ENCODE measurements around the gene FOXC2.

DNA sequence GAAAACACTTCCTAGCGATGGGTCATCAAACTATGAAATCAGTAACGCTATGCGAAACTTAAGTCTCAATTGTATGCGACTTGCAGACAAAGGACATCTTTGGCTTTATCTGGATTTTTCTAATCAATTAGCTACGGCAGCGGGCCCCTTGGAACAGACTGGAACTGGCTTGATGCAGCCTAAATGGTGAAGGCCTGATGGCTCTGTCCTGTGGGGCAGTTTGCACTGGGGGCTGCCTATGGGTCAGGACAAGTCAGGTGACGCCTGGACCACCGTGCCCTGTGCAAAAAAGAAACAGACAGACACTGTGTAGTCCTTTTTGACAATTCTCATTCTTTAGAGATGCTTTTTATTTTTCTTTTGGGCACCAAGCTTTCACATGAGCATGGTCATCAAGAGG, 33.6 kb upstream of the FOXC2 start:
- TF ChIP-seq TFAP4 (CRISPR knock-in tag; IDR thresholded peaks at IDR 0.05; ENCODE audit: borderline replicate concordance) (no peak), EZH2 (IDR thresholded peaks at IDR 0.05; ENCODE audit: borderline replicate concordance, low read depth, low read length) (no peak), ELF1 (tag; IDR thresholded peaks at IDR 0.05) (no peak), FOXP1 (CRISPR knock-in tag; IDR thresholded peaks at IDR 0.05) (no peak), ARID1B (IDR thresholded peaks at IDR 0.05) (no peak)
- TF ChIP-seq, protein P1, sequence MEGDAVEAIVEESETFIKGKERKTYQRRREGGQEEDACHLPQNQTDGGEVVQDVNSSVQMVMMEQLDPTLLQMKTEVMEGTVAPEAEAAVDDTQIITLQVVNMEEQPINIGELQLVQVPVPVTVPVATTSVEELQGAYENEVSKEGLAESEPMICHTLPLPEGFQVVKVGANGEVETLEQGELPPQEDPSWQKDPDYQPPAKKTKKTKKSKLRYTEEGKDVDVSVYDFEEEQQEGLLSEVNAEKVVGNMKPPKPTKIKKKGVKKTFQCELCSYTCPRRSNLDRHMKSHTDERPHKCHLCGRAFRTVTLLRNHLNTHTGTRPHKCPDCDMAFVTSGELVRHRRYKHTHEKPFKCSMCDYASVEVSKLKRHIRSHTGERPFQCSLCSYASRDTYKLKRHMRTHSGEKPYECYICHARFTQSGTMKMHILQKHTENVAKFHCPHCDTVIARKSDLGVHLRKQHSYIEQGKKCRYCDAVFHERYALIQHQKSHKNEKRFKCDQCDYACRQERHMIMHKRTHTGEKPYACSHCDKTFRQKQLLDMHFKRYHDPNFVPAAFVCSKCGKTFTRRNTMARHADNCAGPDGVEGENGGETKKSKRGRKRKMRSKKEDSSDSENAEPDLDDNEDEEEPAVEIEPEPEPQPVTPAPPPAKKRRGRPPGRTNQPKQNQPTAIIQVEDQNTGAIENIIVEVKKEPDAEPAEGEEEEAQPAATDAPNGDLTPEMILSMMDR (IDR thresholded peaks at IDR 0.05 in 2 of 3, conservative IDR thresholded peaks at IDR 0.05 in 1 of 3; ENCODE audit: insufficient read depth in 2 of 3, low read depth in 1 of 3, low read length in 3 of 3): no peak
- TF ChIP-seq, protein P2, sequence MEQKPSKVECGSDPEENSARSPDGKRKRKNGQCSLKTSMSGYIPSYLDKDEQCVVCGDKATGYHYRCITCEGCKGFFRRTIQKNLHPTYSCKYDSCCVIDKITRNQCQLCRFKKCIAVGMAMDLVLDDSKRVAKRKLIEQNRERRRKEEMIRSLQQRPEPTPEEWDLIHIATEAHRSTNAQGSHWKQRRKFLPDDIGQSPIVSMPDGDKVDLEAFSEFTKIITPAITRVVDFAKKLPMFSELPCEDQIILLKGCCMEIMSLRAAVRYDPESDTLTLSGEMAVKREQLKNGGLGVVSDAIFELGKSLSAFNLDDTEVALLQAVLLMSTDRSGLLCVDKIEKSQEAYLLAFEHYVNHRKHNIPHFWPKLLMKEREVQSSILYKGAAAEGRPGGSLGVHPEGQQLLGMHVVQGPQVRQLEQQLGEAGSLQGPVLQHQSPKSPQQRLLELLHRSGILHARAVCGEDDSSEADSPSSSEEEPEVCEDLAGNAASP (IDR thresholded peaks at IDR 0.05): no peak
